ENCODE measurements around the gene MEF2D. TPM values are rescaled to one million over a fixed set of nuclear protein-coding genes. Genes with fewer than 3 reads are reported as not detected.

Gene MEF2D
- polyA plus RNA-seq, 1 experiment, result 9.9 TPM

- Histone ChIP-seq H3K9me3 (ENCODE audit: control insufficient read depth, insufficient read depth, low read length) (no peaks in the 10 kb centered on the region; the same call in 1 of the 2 replicates), H3K4me3 (ENCODE audit: low read depth, low read length) (no peak overlapping the region)
- POLR2A ChIA-PET, result no interaction called here
Measured at GRCh38 chr1:156431366-156431765, 69.2 kb downstream of the MEF2D start.

GRCh38 chr1:156430866-156431265 lies 69.7 kb downstream of the MEF2D start:
- ChIA-PET POLR2A (no interaction called here), CTCF (interaction anchor here (1.1 to 2.4 kb wide), 3 partner anchors 15 to 45 kb away, joined by 6 to 13 read pairs (median 11); no protein-coding TSS in a partner anchor)
- no peak for DNase-seq (ENCODE audit: low read depth, low spot score)
- Histone ChIP-seq H3K27me3 (ENCODE audit: control insufficient read depth, insufficient read depth, low read length) (peaks cover 96% of the 10 kb centered on the region), H3K27ac (ENCODE audit: low read depth, low read length) (no peak overlapping the region), H3K4me3 (ENCODE audit: low read depth, low read length) (no peak overlapping the region), H3K9me3 (ENCODE audit: control insufficient read depth, insufficient read depth, low read length) (no peaks in the 10 kb centered on the region; the same call in 1 of the 2 replicates)
- no peak for TF ChIP-seq CTCF (IDR thresholded peaks at IDR 0.05; ENCODE audit: low read depth, low read length)

More at GRCh38 chr1:156431366-156431765, 69.2 kb downstream of the MEF2D start:
- H3K27ac ChIP-seq (ENCODE audit: low read depth, low read length), result no peak overlapping the region
- DNase-seq (ENCODE audit: low read depth, low spot score), result no peak
- TF ChIP-seq CTCF (IDR thresholded peaks at IDR 0.05; ENCODE audit: low read depth, low read length), result no peak
- CTCF ChIA-PET, result interaction anchor here (1.1 to 4.6 kb wide), 3 partner anchors 15 to 45 kb away, joined by 6 to 27 read pairs (median 11); no protein-coding TSS in a partner anchor
- H3K27me3 ChIP-seq (ENCODE audit: control insufficient read depth, insufficient read depth, low read length), result peaks cover 95% of the 10 kb centered on the region

- Histone ChIP-seq H3K27me3 (ENCODE audit: control insufficient read depth, insufficient read depth, low read length) (peaks cover 96% of the 10 kb centered on the region), H3K9me3 (ENCODE audit: control insufficient read depth, insufficient read depth, low read length) (no peaks in the 10 kb centered on the region; the same call in 1 of the 2 replicates), H3K27ac (ENCODE audit: low read depth, low read length) (no peak overlapping the region), H3K4me3 (ENCODE audit: low read depth, low read length) (no peak overlapping the region)
- ChIA-PET CTCF (interaction anchor here (1.2 to 2.4 kb wide), 2 partner anchors 15 to 44 kb away, joined by 11 to 13 read pairs; no protein-coding TSS in a partner anchor), POLR2A (no interaction called here)
- DNase-seq (ENCODE audit: low read depth, low spot score), result no peak
- TF ChIP-seq CTCF (IDR thresholded peaks at IDR 0.05; ENCODE audit: low read depth, low read length), result no peak
Measured at GRCh38 chr1:156430303-156430702, 70.3 kb downstream of the MEF2D start.

DNA sequence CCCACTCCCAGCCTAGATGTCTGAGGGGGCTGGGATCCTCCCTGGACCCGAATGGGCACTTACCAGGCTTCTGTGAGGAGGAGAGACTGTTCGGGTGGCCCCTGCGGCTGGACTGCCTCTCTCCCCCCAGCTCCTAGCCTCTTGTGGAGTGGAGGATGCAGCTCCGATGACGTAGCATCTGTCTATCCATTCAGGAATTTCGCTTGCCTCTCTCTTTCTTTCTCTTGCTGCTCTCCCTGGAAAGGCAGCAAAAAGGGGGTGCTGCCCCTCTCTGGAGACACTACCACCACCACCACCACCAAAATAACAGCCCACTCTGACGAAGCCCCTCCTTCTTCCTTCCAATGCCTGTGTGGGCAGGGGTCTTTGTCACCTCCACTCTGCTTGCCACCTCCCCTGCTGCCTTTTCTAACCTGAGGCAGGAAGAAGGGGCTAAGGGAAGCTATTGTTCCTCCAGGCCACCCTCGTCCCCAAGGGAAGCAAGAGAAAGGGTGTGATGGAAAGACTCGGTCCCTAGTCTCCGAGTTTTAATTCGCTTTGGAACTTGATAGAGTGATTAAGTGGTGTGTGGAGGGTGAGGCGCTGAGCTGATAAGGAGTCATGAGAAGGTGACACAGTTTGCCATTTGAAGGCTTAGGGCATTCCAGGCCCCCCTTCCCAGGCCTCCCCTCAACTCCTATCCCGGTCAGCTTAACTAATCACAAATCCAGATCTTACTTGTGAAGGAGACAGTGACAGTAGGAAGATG lies 71.1 kb downstream of the MEF2D start:
- POLR2A ChIA-PET, result no interaction called here

More for the DNA sequence above, 71.1 kb downstream of the MEF2D start:
- Histone ChIP-seq H3K9me3 (ENCODE audit: control insufficient read depth, insufficient read depth, low read length) (no peaks in the 10 kb centered on the region), H3K27ac (ENCODE audit: low read depth, low read length) (no peak overlapping the region), H3K4me3 (ENCODE audit: low read depth, low read length) (no peak overlapping the region), H3K27me3 (ENCODE audit: control insufficient read depth, insufficient read depth, low read length) (peaks cover 96% of the 10 kb centered on the region)
- no peak for DNase-seq (ENCODE audit: low read depth, low spot score)
- CTCF ChIA-PET, result interaction anchor here (2.4 kb wide), 1 partner anchor 16 kb away, joined by 13 read pairs; no protein-coding TSS in a partner anchor
- no peak for TF ChIP-seq CTCF (IDR thresholded peaks at IDR 0.05; ENCODE audit: low read depth, low read length)
